GM12878 (cell line): ENCODE data around the gene LHFPL4. TPM values are rescaled to one million over a fixed set of nuclear protein-coding genes. Genes with fewer than 3 reads are reported as not detected.

Experiments
- ATAC-seq: fragments of 200-7000 bp; cut with Tn5 transposase; 3 replicates; pipeline ENCODE4 v1.9.1; 2020; ENCODE audit warnings: mild to moderate bottlenecking, moderate library complexity
- BruUV-seq: library from RNA; stranded (reverse); fragments of 400-500 nt; replicated peaks from 2 replicates; lab custom pipeline; 2021; lab: Mats Ljungman, UMichigan
- CTCF ChIA-PET: fragments of 300-600 bp; sonication (Branson Sonifier 250); formaldehyde crosslinking; extraction: SDS; loops from one replicate; lab custom pipeline; 2021; ENCODE audit warnings: inconsistent platforms; lab: Yijun Ruan, JAX
- POLR2A ChIA-PET: fragments of 350-600 bp; formaldehyde crosslinking; extraction: SDS; loops from one replicate; lab custom pipeline; 2021; ENCODE audit warnings: inconsistent platforms; lab: Charles Lee
- RAD21 ChIA-PET: fragments of 300-600 bp; sonication (Branson Sonifier 250); formaldehyde crosslinking; loops from one replicate; lab custom pipeline; 2023; ENCODE audit warnings: antibody characterized with exemption; ENCODE audit not compliant: unreplicated experiment; lab: Charles Lee
- SMC1A ChIA-PET: fragments of 300-600 bp; sonication (Branson Sonifier 250); formaldehyde crosslinking; loops from one replicate; lab custom pipeline; 2023; ENCODE audit not compliant: unreplicated experiment, uncharacterized antibody; lab: Charles Lee
- DNase-seq: peaks from one replicate; pipeline ENCODE4 v3.0.0-alpha.2; 2011; ENCODE audit warnings: low read depth, low spot score
- FAIRE-seq: peaks from 3 replicates; lab custom pipeline; 2011; peaks lifted over from hg19 to GRCh38; lab: Jason Lieb, UNC
- H2AFZ ChIP-seq: 2 replicates; pipeline ENCODE4 v1.6.0; 2011; ENCODE audit warnings: low read depth, low read length, control low read depth; ENCODE audit not compliant: control insufficient read depth
- H3K27ac ChIP-seq: 2 replicates; pipeline ENCODE4 v1.5.1; 2011; ENCODE audit warnings: control low read depth; ENCODE audit not compliant: control insufficient read depth, insufficient read depth
- H3K27me3 ChIP-seq, 2 experiments: replicated peaks in 1 of 2; 2 replicates each; pipeline versions ENCODE4 v1.6.0 to v1.6.1; 2011; ENCODE audit warnings: low read length in 1 of 2; ENCODE audit not compliant: control insufficient read depth in 2 of 2, insufficient read depth in 2 of 2
- H3K36me3 ChIP-seq, 2 experiments: 2 replicates each; pipeline ENCODE4 v1.5.1; 2011; ENCODE audit warnings: low read length in 1 of 2; ENCODE audit not compliant: control insufficient read depth in 2 of 2, insufficient read depth in 2 of 2
- H3K4me1 ChIP-seq: 2 replicates; pipeline ENCODE4 v1.6.1; 2011; ENCODE audit warnings: mild to moderate bottlenecking, low read length, moderate library complexity, mixed read lengths; ENCODE audit not compliant: control insufficient read depth, insufficient read depth
- H3K4me2 ChIP-seq: 2 replicates; pipeline ENCODE4 v1.6.0; 2011; ENCODE audit warnings: control low read depth; ENCODE audit not compliant: control insufficient read depth, insufficient read depth
- H3K4me3 ChIP-seq: fragments of 200-600 bp; sonication (generic); 2 replicates; pipeline ENCODE4 v1.5.1; 2016
- H3K79me2 ChIP-seq: 2 replicates; pipeline ENCODE4 v1.6.0; 2011; ENCODE audit warnings: low read length; ENCODE audit not compliant: control insufficient read depth, insufficient read depth
- H3K9ac ChIP-seq: 2 replicates; pipeline ENCODE4 v1.8.0; 2011; ENCODE audit warnings: low read length, control low read depth, mixed read lengths; ENCODE audit not compliant: control insufficient read depth, insufficient read depth
- H3K9me3 ChIP-seq: replicated peaks from 3 replicates; pipeline ENCODE4 v1.5.1; 2011; ENCODE audit warnings: mild to moderate bottlenecking, low read length; ENCODE audit not compliant: control insufficient read depth, insufficient read depth
- H4K20me1 ChIP-seq: 2 replicates; pipeline ENCODE4 v1.6.0; 2011; ENCODE audit not compliant: control insufficient read depth, insufficient read depth
- BMI1 ChIP-seq: fragments of 450-650 bp; IDR thresholded peaks from 2 replicates; pipeline ENCODE4 v1.6.1; 2016; ENCODE audit warnings: mild to moderate bottlenecking, moderate library complexity, borderline replicate concordance
- BRCA1 ChIP-seq: IDR thresholded peaks from 2 replicates; pipeline ENCODE4 v1.6.1; 2011; ENCODE audit warnings: low read depth, low read length, improper control_type of control experiment
- GATAD2B ChIP-seq: fragments of 450-650 bp; conservative IDR thresholded peaks from 2 replicates; pipeline ENCODE4 v1.6.1; 2017; ENCODE audit warnings: low read depth, mild to moderate bottlenecking, moderate library complexity
- MEF2A ChIP-seq: IDR thresholded peaks from 2 replicates; pipeline ENCODE4 v1.6.1; 2011; ENCODE audit warnings: low read depth, mild to moderate bottlenecking, low read length, moderate library complexity; ENCODE audit not compliant: insufficient read depth
- NFXL1 ChIP-seq: fragments of 450-650 bp; IDR thresholded peaks from 2 replicates; pipeline ENCODE4 v1.6.1; 2017; ENCODE audit warnings: antibody characterized with exemption, mild to moderate bottlenecking, borderline replicate concordance
- NR2C2 ChIP-seq: IDR thresholded peaks from 2 replicates; pipeline ENCODE4 v1.6.1; 2011; ENCODE audit warnings: borderline replicate concordance, low read depth; ENCODE audit not compliant: control insufficient read depth, insufficient read length
- WGBS: methylation state at CpG from one replicate; pipeline ENCODE4 v1.1.6; 2016; ENCODE audit warnings: low lambda C conversion rate; ENCODE audit not compliant: insufficient replicate concordance, insufficient coverage; ENCODE audit errors: missing lambda C conversion rate; 5-methylcytosine and 5-hydroxymethylcytosine counted together
- in situ Hi-C: fragments of 300-500 bp; cut with MboI; formaldehyde crosslinking; loops from 9 replicates; pipeline ENCODE4 v1.14.3; 2018; ENCODE audit warnings: mixed read lengths
- intact Hi-C: fragments of 100-400 bp; cut with micrococcal nuclease; formaldehyde crosslinking; loops from one replicate; pipeline ENCODE4 v1.14.2; 2022; ENCODE audit not compliant: unreplicated experiment
- polyA plus RNA-seq, 11 experiments: library from polyadenylated mRNA; depleted of rRNA in 4 of 11; unstranded in 6 of 11; stranded (reverse) in 5 of 11; fragments of >200 nt; fragmentation: Nextera tagmentation in 4 of 11; fragmentation: Illumina TruSeq in 1 of 11; extraction: Ambion mirVana in 4 of 11; extraction: Trizol in 1 of 11; gene quantifications; 1 replicate in 1 of 11; 2 replicates in 10 of 11; pipeline versions ENCODE4 v1.2.1 to v1.2.3, GENCODE V29; 2011 to 2016; ENCODE audit warnings: inconsistent platforms in 2 of 11, missing spikeins in 2 of 11, low read depth in 1 of 11
- total RNA-seq, 4 experiments: library from RNA; depleted of rRNA in 3 of 4; stranded (reverse); fragments of >200 nt in 3 of 4; fragmentation: Illumina TruSeq in 1 of 4; extraction: Trizol in 1 of 4; gene quantifications; 2 replicates each; pipeline versions ENCODE4 v1.2.1 to v1.2.3, GENCODE V29; 2013 to 2021
- TF ChIP-seq, protein P1 (sequence below): fragments of 150-350 bp; IDR thresholded peaks from 2 replicates; pipeline ENCODE4 v1.6.1; 2016; ENCODE audit warnings: low read depth, low read length

LHFPL4 gene
- total and polyA plus RNA-seq, 10 of the 15 experiments (the other 5 are each of a cell fraction or from before 2014, with no cell fraction given) = 0.05 to 0.15 TPM; not detected in 8

DNA sequence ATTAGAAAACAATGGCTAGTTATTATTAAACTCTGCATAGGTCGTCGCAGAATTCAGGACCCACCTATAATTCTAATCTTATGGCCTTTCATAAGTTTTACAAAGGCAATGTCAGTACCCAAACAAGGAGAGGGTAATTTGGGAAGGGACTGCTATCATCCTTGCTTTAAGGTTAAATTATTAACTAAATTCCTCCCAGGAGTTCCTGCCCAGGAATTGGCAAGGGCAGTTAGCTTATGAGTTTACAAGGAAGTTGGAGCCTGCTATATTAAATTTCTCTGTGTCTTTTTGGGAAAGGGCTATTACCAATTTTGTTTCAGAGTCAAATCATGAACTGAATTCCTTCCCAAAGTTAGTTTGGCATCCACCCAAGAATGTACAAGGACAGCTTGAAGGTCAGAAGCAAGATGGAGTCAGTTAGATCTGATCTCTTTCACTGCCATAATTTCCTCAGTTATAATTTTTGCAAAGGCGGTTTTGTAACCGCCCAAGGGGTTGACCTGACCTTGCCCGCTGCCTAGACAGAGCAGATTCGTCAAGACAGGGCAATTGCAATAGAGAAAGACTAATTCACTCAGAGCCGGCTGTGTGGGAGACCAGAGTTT lies 45.3 kb upstream of the LHFPL4 start:
- BruUV-seq = no TSS peak
- CTCF ChIA-PET = no interaction called here
- DNase-seq (no peak), ATAC-seq (no peak), FAIRE-seq (no peak)
- Histone ChIP-seq H2AFZ (no peak overlapping the region), H3K27ac (no peak overlapping the region), H4K20me1 (no peaks in the 10 kb centered on the region), H3K79me2 (no peaks in the 10 kb centered on the region), H3K4me2 (no peak overlapping the region), H3K9me3 (no peaks in the 10 kb centered on the region; the same call in 1 of the 3 replicates), H3K36me3 (no peaks in the 10 kb centered on the region), H3K4me1 (no peaks in the 10 kb centered on the region), H3K27me3 (no peaks in the 10 kb centered on the region), H3K9ac (no peak overlapping the region), H3K4me3 (no peak overlapping the region)
- intact Hi-C loops = no loop called here
- SMC1A ChIA-PET = no interaction called here
- 59% methylated on average over 7 of the region's 7 CpGs for WGBS
- in situ Hi-C loops = no loop called here
- RAD21 ChIA-PET = no interaction called here
- TF ChIP-seq, protein P1, sequence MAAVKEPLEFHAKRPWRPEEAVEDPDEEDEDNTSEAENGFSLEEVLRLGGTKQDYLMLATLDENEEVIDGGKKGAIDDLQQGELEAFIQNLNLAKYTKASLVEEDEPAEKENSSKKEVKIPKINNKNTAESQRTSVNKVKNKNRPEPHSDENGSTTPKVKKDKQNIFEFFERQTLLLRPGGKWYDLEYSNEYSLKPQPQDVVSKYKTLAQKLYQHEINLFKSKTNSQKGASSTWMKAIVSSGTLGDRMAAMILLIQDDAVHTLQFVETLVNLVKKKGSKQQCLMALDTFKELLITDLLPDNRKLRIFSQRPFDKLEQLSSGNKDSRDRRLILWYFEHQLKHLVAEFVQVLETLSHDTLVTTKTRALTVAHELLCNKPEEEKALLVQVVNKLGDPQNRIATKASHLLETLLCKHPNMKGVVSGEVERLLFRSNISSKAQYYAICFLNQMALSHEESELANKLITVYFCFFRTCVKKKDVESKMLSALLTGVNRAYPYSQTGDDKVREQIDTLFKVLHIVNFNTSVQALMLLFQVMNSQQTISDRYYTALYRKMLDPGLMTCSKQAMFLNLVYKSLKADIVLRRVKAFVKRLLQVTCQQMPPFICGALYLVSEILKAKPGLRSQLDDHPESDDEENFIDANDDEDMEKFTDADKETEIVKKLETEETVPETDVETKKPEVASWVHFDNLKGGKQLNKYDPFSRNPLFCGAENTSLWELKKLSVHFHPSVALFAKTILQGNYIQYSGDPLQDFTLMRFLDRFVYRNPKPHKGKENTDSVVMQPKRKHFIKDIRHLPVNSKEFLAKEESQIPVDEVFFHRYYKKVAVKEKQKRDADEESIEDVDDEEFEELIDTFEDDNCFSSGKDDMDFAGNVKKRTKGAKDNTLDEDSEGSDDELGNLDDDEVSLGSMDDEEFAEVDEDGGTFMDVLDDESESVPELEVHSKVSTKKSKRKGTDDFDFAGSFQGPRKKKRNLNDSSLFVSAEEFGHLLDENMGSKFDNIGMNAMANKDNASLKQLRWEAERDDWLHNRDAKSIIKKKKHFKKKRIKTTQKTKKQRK = no peak
- TF ChIP-seq MEF2A (no peak), BMI1 (no peak), BRCA1 (no peak), NFXL1 (no peak), GATAD2B (no peak), NR2C2 (no peak)
- POLR2A ChIA-PET = no interaction called here
